NCI-H774 (cell line): ENCODE data around the gene HOXD10.

Source experiments
- DNase-seq: peaks from one replicate; lab custom pipeline; 2025; lab: John Stamatoyannopoulos, UW

The HOXD10 gene

DNA sequence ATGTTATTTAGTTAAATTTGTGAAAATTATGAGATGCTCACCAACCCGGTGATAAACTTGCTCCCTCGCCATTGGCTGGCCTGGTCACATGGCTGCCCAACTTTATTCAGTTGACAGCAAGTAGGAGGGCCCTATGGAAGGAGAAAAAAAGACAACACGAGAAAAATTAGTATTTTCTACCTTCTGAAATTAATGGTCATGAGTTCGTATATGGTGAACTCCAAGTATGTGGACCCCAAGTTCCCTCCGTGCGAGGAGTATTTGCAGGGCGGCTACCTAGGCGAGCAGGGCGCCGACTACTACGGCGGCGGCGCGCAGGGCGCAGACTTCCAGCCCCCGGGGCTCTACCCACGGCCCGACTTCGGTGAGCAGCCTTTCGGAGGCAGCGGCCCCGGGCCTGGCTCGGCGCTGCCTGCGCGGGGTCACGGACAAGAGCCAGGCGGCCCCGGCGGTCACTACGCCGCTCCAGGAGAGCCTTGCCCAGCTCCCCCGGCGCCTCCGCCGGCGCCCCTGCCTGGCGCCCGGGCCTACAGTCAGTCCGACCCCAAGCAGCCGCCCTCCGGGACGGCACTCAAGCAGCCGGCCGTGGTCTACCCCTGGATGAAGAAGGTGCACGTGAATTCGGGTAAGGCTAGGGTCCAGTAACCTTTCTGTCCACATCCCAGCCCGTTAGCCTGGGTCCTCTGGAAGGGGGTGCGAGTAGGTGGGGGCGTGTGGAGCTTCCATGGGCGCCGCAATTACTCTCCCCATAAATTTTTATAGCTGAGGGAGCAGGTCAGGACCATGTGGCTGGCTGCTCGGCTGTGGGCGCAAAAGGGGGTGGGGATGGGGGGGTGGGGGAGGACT is 35.1 kb downstream of the HOXD10 start, which contains the start of gene HOXD4:
Gene HOXD4 (plus strand): TSS at position 109 of the 846 bp plus-strand sequence. CDS start 84 bp downstream, at position 193.
- DNase-seq: no peak

GRCh38 chr2:176152350-176153181 is 36.0 kb downstream of the HOXD10 start:
- DNase-seq: no peak

DNA sequence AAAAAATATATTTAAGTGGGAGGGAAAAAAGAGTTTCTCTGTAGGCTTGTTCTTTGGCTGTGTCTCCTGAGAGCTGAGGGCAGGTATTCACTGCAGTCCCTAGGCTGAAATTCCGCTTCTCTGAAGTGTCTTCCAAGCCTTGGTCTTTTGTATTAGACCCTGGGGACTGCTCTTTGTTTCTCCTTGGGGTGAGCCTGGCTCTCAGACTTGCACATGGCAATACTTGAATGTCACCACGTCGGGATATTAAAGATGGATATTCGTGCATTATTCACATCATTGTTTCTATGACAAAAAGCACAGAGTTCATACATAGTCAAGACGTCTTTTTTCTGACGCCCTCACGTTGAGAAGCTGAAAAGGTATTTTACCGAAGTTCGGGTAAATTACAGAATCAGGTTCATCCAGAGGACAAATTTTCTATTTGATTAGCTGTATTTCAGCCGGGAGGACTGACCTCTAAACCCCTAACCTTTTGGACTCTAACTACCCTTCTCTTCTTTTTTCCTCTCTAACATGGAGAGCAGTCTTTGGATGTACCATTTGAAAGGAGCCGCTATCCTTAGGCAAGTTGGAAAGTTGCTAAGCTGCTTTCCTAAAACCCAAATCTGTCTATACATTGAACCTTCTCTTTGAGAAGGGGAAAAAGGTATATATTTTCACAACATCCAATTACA is 38.1 kb downstream of the HOXD10 start:
- DNase-seq: no peak

- DNase-seq: no peak
Observed at GRCh38 chr2:176155356-176156044, 38.9 kb downstream of the HOXD10 start.

- DNase-seq: no peak
Observed at GRCh38 chr2:176156301-176156806, 39.8 kb downstream of the HOXD10 start.

- no peak for DNase-seq
Observed at GRCh38 chr2:176156807-176157498, 40.4 kb downstream of the HOXD10 start, which contains the start of gene HOXD3. Gene HOXD3, plus strand, starts transcription at chr2:176157307. Its CDS starts 11,808 bp downstream, at chr2:176169115.

- DNase-seq: no peak
Observed at GRCh38 chr2:176157499-176158185, 41.1 kb downstream of the HOXD10 start.

- no peak for DNase-seq
Observed at GRCh38 chr2:176158186-176158591, 41.6 kb downstream of the HOXD10 start.

DNA sequence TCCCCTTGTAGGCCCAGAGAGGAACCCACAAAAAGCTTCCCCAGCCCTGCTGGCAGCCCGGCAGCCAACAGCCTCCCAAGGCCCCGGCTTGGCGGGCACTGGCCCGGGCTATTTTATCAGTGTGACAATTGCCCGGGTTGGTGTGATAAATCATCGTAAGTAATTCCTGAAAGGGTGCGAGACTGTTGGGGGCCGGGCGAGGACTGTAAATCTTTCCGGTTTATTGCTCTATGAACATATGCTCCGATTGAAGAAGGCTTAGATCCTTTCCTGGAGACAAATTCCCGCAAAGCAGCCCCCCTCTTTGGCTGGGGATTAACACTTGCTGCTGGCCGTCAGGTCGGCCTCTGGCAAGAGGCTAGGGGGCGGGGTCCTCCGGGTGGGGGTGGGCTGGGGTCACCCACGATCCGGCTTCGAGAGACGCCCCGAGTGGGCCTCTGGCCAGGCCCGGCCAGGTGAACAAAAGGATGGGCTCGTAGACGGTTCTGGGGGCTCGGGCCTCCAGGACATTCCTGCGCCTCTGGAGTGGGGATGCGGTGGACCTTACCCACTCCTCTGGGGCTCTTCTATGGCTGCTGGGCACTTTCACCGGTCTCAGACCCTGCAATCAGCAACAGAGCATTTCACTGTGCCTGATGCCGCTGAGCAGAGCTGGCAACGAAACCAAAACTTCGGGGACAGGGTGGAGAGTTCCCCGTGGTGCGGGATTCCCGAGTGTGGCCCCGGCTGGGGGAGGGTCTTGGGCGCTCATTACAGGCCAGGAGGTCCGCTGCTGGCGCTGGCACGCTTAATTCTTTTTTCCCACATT is 42.5 kb downstream of the HOXD10 start:
- DNase-seq: no peak

GRCh38 chr2:176159663-176160250 is 43.2 kb downstream of the HOXD10 start:
- DNase-seq: no peak

GRCh38 chr2:176160251-176160985 is 43.8 kb downstream of the HOXD10 start:
- DNase-seq: no peak

- DNase-seq: no peak
Observed at GRCh38 chr2:176160986-176161824, 44.6 kb downstream of the HOXD10 start.

DNA sequence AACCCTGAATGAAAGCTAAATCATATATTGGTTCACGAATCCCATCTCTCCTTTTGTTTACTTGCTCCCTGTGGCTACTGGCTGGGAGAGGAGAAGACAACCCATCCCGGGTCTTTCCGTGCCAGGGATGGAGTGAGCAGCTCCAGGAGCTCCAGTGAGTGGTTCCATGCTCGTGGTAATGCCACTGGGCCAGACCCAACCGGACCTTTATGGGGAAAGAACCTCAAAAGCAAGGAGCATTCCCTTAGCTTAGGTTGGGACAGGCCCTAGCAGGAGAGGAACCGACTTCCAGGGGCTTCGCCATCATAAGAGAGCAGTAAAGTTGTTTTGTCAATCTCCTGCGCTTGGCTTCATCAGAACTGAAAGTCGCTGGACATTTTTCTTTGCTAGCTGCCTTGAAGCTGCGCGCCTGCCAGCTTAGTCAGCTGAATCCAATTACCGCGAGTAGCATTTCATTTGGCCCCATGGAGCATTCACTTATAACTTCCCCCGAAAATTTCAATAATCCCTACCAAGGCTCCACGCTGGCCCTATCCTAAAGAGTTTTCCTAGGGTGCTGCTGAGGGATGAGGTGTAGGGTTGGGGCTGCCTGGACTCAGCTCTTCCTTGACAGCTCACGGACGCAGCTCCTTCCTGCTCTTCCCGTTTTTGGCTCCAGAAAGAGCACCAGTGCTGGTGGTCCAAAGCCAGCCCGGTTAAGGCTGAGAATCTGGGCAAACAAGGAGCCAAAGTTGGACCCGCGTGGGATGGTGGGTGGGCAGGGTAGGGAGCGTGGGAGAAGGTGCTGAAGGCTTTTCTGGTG is 45.4 kb downstream of the HOXD10 start:
- no peak for DNase-seq

- no peak for DNase-seq
Observed at GRCh38 chr2:176162911-176163671, 46.5 kb downstream of the HOXD10 start.

- no peak for DNase-seq
Observed at GRCh38 chr2:176163672-176164056, 47.1 kb downstream of the HOXD10 start.

GRCh38 chr2:176164201-176164600 is 47.6 kb downstream of the HOXD10 start:
- no peak for DNase-seq
